Activated T-cell treated with anti-CD3 and anti-CD28 coated beads, Interleukin-2, amount 50 U/mL, for 72 hours (primary cell): ENCODE results near the gene TKT. TPM values are rescaled to one million over a fixed set of nuclear protein-coding genes. Genes with fewer than 3 reads are reported as not detected.
A peak's percentile ranks its signal among the peaks of the same experiment; 100 is the strongest.

Source experiments
- ATAC-seq, 2 donors: fragments of 150-1000 bp; cut with Tn5 transposase; replicated peaks in 1 of 2; 2 replicates each; pipeline ENCODE4 v1.10.0; 2021; ENCODE audit warnings: moderate library complexity in 2 of 2, mild to moderate bottlenecking in 1 of 2
- DNase-seq, 2 donors: peaks; one replicate each; pipeline ENCODE4 v3.0.0; 2021 to 2022; ENCODE audit warnings: mixed read lengths in 1 of 2
- H3K27ac Mint-ChIP-seq: one replicate; pipeline ENCODE4 v1.8.0; 2022; ENCODE audit warnings: mild to moderate bottlenecking, moderate library complexity, mixed read lengths
- H3K27me3 Mint-ChIP-seq: one replicate; pipeline ENCODE4 v1.8.0; 2022; ENCODE audit warnings: low read depth, mixed read lengths
- H3K36me3 Mint-ChIP-seq, 2 donors: one replicate each; pipeline ENCODE4 v1.8.0; 2022; ENCODE audit warnings: mixed read lengths in 2 of 2, mild to moderate bottlenecking in 1 of 2; ENCODE audit not compliant: insufficient read depth in 2 of 2
- H3K4me1 Mint-ChIP-seq: one replicate; pipeline ENCODE4 v1.8.0; 2022; ENCODE audit warnings: low read depth, mixed read lengths
- H3K4me3 Mint-ChIP-seq, 2 donors: one replicate each; pipeline ENCODE4 v1.8.0; 2022; ENCODE audit warnings: mild to moderate bottlenecking in 2 of 2, mixed read lengths in 2 of 2, moderate library complexity in 2 of 2
- H3K9me3 Mint-ChIP-seq, 2 donors: one replicate each; pipeline ENCODE4 v1.8.0; 2022; ENCODE audit warnings: mixed read lengths in 2 of 2
- total RNA-seq, 2 donors: library from RNA; stranded (reverse); gene quantifications; one replicate each; pipeline ENCODE4 v1.2.3, GENCODE V29; 2022

Gene TKT
- total RNA-seq, 2 donors from 2014 or later = 252 to 274 TPM

- Mint-ChIP-seq H3K27me3 (no peaks in the 10 kb centered on the region), H3K36me3 (peaks cover 2 to 6% of the 10 kb centered on the region in 2 donors), H3K4me3 (no peak overlapping the region), H3K4me1 (peaks cover 7% of the 10 kb centered on the region), H3K9me3 (no peaks in the 10 kb centered on the region), H3K27ac (no peak overlapping the region)
- no peak for ATAC-seq
- no peak for DNase-seq
Measured at GRCh38 chr3:53223541-53223966, 32.3 kb downstream of the TKT start.

GRCh38 chr3:53223025-53223424 lies 32.8 kb downstream of the TKT start:
- Mint-ChIP-seq H3K4me3 (no peak overlapping the region), H3K36me3 (peaks cover 2 to 6% of the 10 kb centered on the region in 2 donors), H3K27me3 (no peaks in the 10 kb centered on the region), H3K4me1 (peaks cover 7% of the 10 kb centered on the region), H3K9me3 (no peaks in the 10 kb centered on the region), H3K27ac (no peak overlapping the region)
- ATAC-seq (no peak), DNase-seq (no peak)

GRCh38 chr3:53222183-53222901 lies 33.5 kb downstream of the TKT start:
- H3K27me3 Mint-ChIP-seq = no peaks in the 10 kb centered on the region
- ATAC-seq = no peak
- no peak for DNase-seq
- H3K4me1 Mint-ChIP-seq = peaks cover 7% of the 10 kb centered on the region
- H3K36me3 Mint-ChIP-seq = peaks cover 1 to 5% of the 10 kb centered on the region in 2 donors
- H3K9me3 Mint-ChIP-seq = no peaks in the 10 kb centered on the region
- peak overlapping the region; percentile 42 for H3K27ac Mint-ChIP-seq
- no peak overlapping the region for H3K4me3 Mint-ChIP-seq

GRCh38 chr3:53221827-53222182 lies 34.0 kb downstream of the TKT start:
- DNase-seq (no peak), ATAC-seq (no peak)
- H3K27me3 Mint-ChIP-seq = no peaks in the 10 kb centered on the region
- H3K4me1 Mint-ChIP-seq = peaks cover 7% of the 10 kb centered on the region
- no peaks in the 10 kb centered on the region for H3K9me3 Mint-ChIP-seq
- no peak overlapping the region for H3K4me3 Mint-ChIP-seq
- no peak overlapping the region for H3K27ac Mint-ChIP-seq
- peaks cover 0 to 1% of the 10 kb centered on the region in 2 donors for H3K36me3 Mint-ChIP-seq

GRCh38 chr3:53221345-53221744 lies 34.5 kb downstream of the TKT start:
- Mint-ChIP-seq H3K9me3 (no peaks in the 10 kb centered on the region), H3K4me3 (no peak overlapping the region), H3K27me3 (no peaks in the 10 kb centered on the region), H3K27ac (no peak overlapping the region), H3K4me1 (peaks cover 7% of the 10 kb centered on the region), H3K36me3 (no peaks in the 10 kb centered on the region)
- no peak for ATAC-seq
- no peak for DNase-seq

- peaks cover 6% of the 10 kb centered on the region for H3K27me3 Mint-ChIP-seq
- H3K9me3 Mint-ChIP-seq = no peaks in the 10 kb centered on the region
- H3K4me1 Mint-ChIP-seq = peaks cover 10% of the 10 kb centered on the region
- H3K36me3 Mint-ChIP-seq = no peaks in the 10 kb centered on the region
- DNase-seq = peak; percentile 82 to 86
- no peak overlapping the region for H3K27ac Mint-ChIP-seq
- H3K4me3 Mint-ChIP-seq = no peak overlapping the region
- ATAC-seq = peak; percentile 90 to 93
Measured at GRCh38 chr3:53219895-53220483, 35.8 kb downstream of the TKT start.

GRCh38 chr3:53218131-53218530 lies 37.7 kb downstream of the TKT start:
- H3K4me3 Mint-ChIP-seq = no peak overlapping the region
- H3K9me3 Mint-ChIP-seq = no peaks in the 10 kb centered on the region
- H3K4me1 Mint-ChIP-seq = peaks cover 10% of the 10 kb centered on the region
- H3K27me3 Mint-ChIP-seq = peaks cover 6% of the 10 kb centered on the region
- no peak overlapping the region for H3K27ac Mint-ChIP-seq
- no peaks in the 10 kb centered on the region for H3K36me3 Mint-ChIP-seq
- no peak for DNase-seq
- ATAC-seq = no peak

- no peak overlapping the region for H3K4me3 Mint-ChIP-seq
- peaks cover 11% of the 10 kb centered on the region for H3K4me1 Mint-ChIP-seq
- H3K9me3 Mint-ChIP-seq = no peaks in the 10 kb centered on the region
- no peak for ATAC-seq
- no peak overlapping the region for H3K27ac Mint-ChIP-seq
- H3K27me3 Mint-ChIP-seq = peaks cover 6% of the 10 kb centered on the region
- no peaks in the 10 kb centered on the region for H3K36me3 Mint-ChIP-seq
- no peak for DNase-seq
Measured at GRCh38 chr3:53217175-53217574, 38.6 kb downstream of the TKT start.

GRCh38 chr3:53216723-53217122 lies 39.1 kb downstream of the TKT start:
- Mint-ChIP-seq H3K27me3 (peaks cover 6% of the 10 kb centered on the region), H3K4me3 (no peak overlapping the region), H3K27ac (no peak overlapping the region), H3K4me1 (peaks cover 16% of the 10 kb centered on the region), H3K36me3 (no peaks in the 10 kb centered on the region), H3K9me3 (no peaks in the 10 kb centered on the region)
- no peak for ATAC-seq
- DNase-seq = no peak

- peaks cover 21% of the 10 kb centered on the region for H3K4me1 Mint-ChIP-seq
- no peaks in the 10 kb centered on the region for H3K36me3 Mint-ChIP-seq
- no peak overlapping the region for H3K27ac Mint-ChIP-seq
- ATAC-seq (no peak), DNase-seq (no peak)
- no peaks in the 10 kb centered on the region for H3K9me3 Mint-ChIP-seq
- peaks cover 6% of the 10 kb centered on the region for H3K27me3 Mint-ChIP-seq
- no peak overlapping the region for H3K4me3 Mint-ChIP-seq
Measured at GRCh38 chr3:53215816-53216215, 40.0 kb downstream of the TKT start.

GRCh38 chr3:53213276-53213675 lies 42.5 kb downstream of the TKT start:
- Mint-ChIP-seq H3K4me1 (peaks cover 14% of the 10 kb centered on the region), H3K27me3 (peaks cover 6% of the 10 kb centered on the region)
- ATAC-seq = no peak

GRCh38 chr3:53211706-53212702 lies 43.8 kb downstream of the TKT start:
- H3K4me1 Mint-ChIP-seq = peaks cover 14% of the 10 kb centered on the region
- no peak overlapping the region for H3K27ac Mint-ChIP-seq
- H3K4me3 Mint-ChIP-seq = no peak overlapping the region
- DNase-seq = peak in 1 of 2 donors; percentile 25
- peaks cover 3 to 8% of the 10 kb centered on the region in 2 donors for H3K36me3 Mint-ChIP-seq
- peaks cover 11% of the 10 kb centered on the region for H3K27me3 Mint-ChIP-seq
- ATAC-seq = peak; percentile 80 to 90
- H3K9me3 Mint-ChIP-seq = peaks cover 3 to 4% of the 10 kb centered on the region in 2 donors

More at GRCh38 chr3:53213276-53213675, 42.5 kb downstream of the TKT start:
- Mint-ChIP-seq H3K27ac (no peak overlapping the region), H3K36me3 (peaks cover 3 to 8% of the 10 kb centered on the region in 2 donors), H3K4me3 (no peak overlapping the region), H3K9me3 (peaks cover 0 to 3% of the 10 kb centered on the region in 2 donors)
- no peak for DNase-seq
